ENCODE results near the gene KRTAP9-1.

The KRTAP9-1 gene

GRCh38 chr17:41212524-41213169 is 23.0 kb downstream of the KRTAP9-1 start:
- peaks cover 0 to 4% of the 10 kb centered on the region in 2 experiments for H3K27me3 ChIP-seq (ENCODE audit: control insufficient read depth in 1 of 2, insufficient read depth in 1 of 2, low read length in 2 of 2)
- H3K18ac ChIP-seq (ENCODE audit: low read depth in 1 of 2, low read length in 2 of 2) = no peak overlapping the region
- no peak overlapping the region for H3K4me3 ChIP-seq (ENCODE audit: insufficient read depth in 1 of 2, low read depth in 1 of 2, low read length in 2 of 2)
- WGBS = 78% methylated on average over 7 of the region's 7 CpGs
- no peak overlapping the region for H3K9ac ChIP-seq (ENCODE audit: low read length)
- H3K23ac ChIP-seq (ENCODE audit: low read length in 2 of 2) = no peak overlapping the region
- no peak overlapping the region for H2BK5ac ChIP-seq (ENCODE audit: low read depth, low read length, poor library complexity, severe bottlenecking)
- no peak overlapping the region for H4K91ac ChIP-seq (ENCODE audit: low read length)
- H3K4me2 ChIP-seq (ENCODE audit: low read length, poor library complexity, severe bottlenecking) = no peak overlapping the region
- H2AFZ ChIP-seq (ENCODE audit: low read depth, low read length) = no peak overlapping the region
- H3K4ac ChIP-seq (ENCODE audit: low read depth in 1 of 2, low read length in 2 of 2) = no peak overlapping the region
- H4K8ac ChIP-seq (ENCODE audit: low read length) = no peak overlapping the region
- no peak overlapping the region for H2BK15ac ChIP-seq (ENCODE audit: low read depth, poor library complexity, severe bottlenecking)
- H3K9me3 ChIP-seq (ENCODE audit: control insufficient read depth, low read length) = no peaks in the 10 kb centered on the region
- no peaks in the 10 kb centered on the region for H3K79me1 ChIP-seq (replicated peaks; ENCODE audit: low read length, poor library complexity, severe bottlenecking)
- H3K14ac ChIP-seq (ENCODE audit: low read length in 2 of 2) = no peak overlapping the region
- no peak overlapping the region for H2AK5ac ChIP-seq (ENCODE audit: low read length, severe bottlenecking)
- H3K36me3 ChIP-seq (ENCODE audit: control insufficient read depth in 1 of 2, insufficient read depth in 2 of 2, low read depth in 1 of 2, low read length in 2 of 2) = no peaks in the 10 kb centered on the region
- H3K4me1 ChIP-seq (ENCODE audit: control insufficient read depth, insufficient read depth, low read depth, low read length) = peaks cover 7% of the 10 kb centered on the region
- H3K27ac ChIP-seq (ENCODE audit: low read length, poor library complexity, severe bottlenecking) = no peak overlapping the region
- no peak overlapping the region for H2BK12ac ChIP-seq (ENCODE audit: low read length in 2 of 2)
- no peak for DNase-seq
- H2BK120ac ChIP-seq (ENCODE audit: low read depth, low read length) = no peak overlapping the region

GRCh38 chr17:41215681-41216080 is 26.0 kb downstream of the KRTAP9-1 start:
- Histone ChIP-seq H3K4me2 (ENCODE audit: low read length, poor library complexity, severe bottlenecking) (no peak overlapping the region), H3K79me1 (replicated peaks; ENCODE audit: low read length, poor library complexity, severe bottlenecking) (no peaks in the 10 kb centered on the region), H3K23ac (ENCODE audit: low read length in 2 of 2) (no peak overlapping the region), H2BK15ac (ENCODE audit: low read depth, poor library complexity, severe bottlenecking) (no peak overlapping the region), H3K14ac (ENCODE audit: low read length in 2 of 2) (no peak overlapping the region), H2AFZ (ENCODE audit: low read depth, low read length) (no peak overlapping the region), H3K27ac (ENCODE audit: low read length, poor library complexity, severe bottlenecking) (no peak overlapping the region), H3K4me3 (ENCODE audit: insufficient read depth in 1 of 2, low read depth in 1 of 2, low read length in 2 of 2) (no peak overlapping the region), H2BK120ac (ENCODE audit: low read depth, low read length) (no peak overlapping the region), H2AK5ac (ENCODE audit: low read length, severe bottlenecking) (no peak overlapping the region), H3K4me1 (ENCODE audit: control insufficient read depth, insufficient read depth, low read depth, low read length) (peaks cover 7% of the 10 kb centered on the region), H3K9me3 (ENCODE audit: control insufficient read depth, low read length) (no peaks in the 10 kb centered on the region), H3K9ac (ENCODE audit: low read length) (no peak overlapping the region), H2BK5ac (ENCODE audit: low read depth, low read length, poor library complexity, severe bottlenecking) (no peak overlapping the region), H2BK12ac (ENCODE audit: low read length in 2 of 2) (no peak overlapping the region), H3K4ac (ENCODE audit: low read depth in 1 of 2, low read length in 2 of 2) (no peak overlapping the region), H3K27me3 (ENCODE audit: control insufficient read depth in 1 of 2, insufficient read depth in 1 of 2, low read length in 2 of 2) (peaks cover 0 to 4% of the 10 kb centered on the region in 2 experiments), H4K8ac (ENCODE audit: low read length) (no peak overlapping the region), H3K36me3 (ENCODE audit: control insufficient read depth in 1 of 2, insufficient read depth in 2 of 2, low read depth in 1 of 2, low read length in 2 of 2) (no peaks in the 10 kb centered on the region), H3K18ac (ENCODE audit: low read depth in 1 of 2, low read length in 2 of 2) (no peak overlapping the region), H4K91ac (ENCODE audit: low read length) (no peak overlapping the region)
- WGBS = no CpG with 5 or more reads among the region's 1 CpG
- DNase-seq = no peak

GRCh38 chr17:41223821-41224220 is 34.1 kb downstream of the KRTAP9-1 start:
- H3K27me3 ChIP-seq (ENCODE audit: control insufficient read depth in 1 of 2, insufficient read depth in 1 of 2, low read length in 2 of 2) = no peaks in the 10 kb centered on the region

GRCh38 chr17:41226051-41226450 is 36.4 kb downstream of the KRTAP9-1 start:
- Histone ChIP-seq H3K23ac (ENCODE audit: low read length in 2 of 2) (no peak overlapping the region), H3K4me3 (ENCODE audit: insufficient read depth in 1 of 2, low read depth in 1 of 2, low read length in 2 of 2) (no peak overlapping the region), H3K4me1 (ENCODE audit: control insufficient read depth, insufficient read depth, low read depth, low read length) (no peaks in the 10 kb centered on the region), H2AK5ac (ENCODE audit: low read length, severe bottlenecking) (no peak overlapping the region), H2BK5ac (ENCODE audit: low read depth, low read length, poor library complexity, severe bottlenecking) (no peak overlapping the region), H3K27ac (ENCODE audit: low read length, poor library complexity, severe bottlenecking) (no peak overlapping the region), H2BK15ac (ENCODE audit: low read depth, poor library complexity, severe bottlenecking) (no peak overlapping the region), H4K8ac (ENCODE audit: low read length) (no peak overlapping the region), H3K27me3 (ENCODE audit: control insufficient read depth in 1 of 2, insufficient read depth in 1 of 2, low read length in 2 of 2) (no peaks in the 10 kb centered on the region), H2BK120ac (ENCODE audit: low read depth, low read length) (no peak overlapping the region), H4K91ac (ENCODE audit: low read length) (no peak overlapping the region), H3K14ac (ENCODE audit: low read length in 2 of 2) (no peak overlapping the region), H3K4me2 (ENCODE audit: low read length, poor library complexity, severe bottlenecking) (no peak overlapping the region), H3K79me1 (replicated peaks; ENCODE audit: low read length, poor library complexity, severe bottlenecking) (no peaks in the 10 kb centered on the region), H3K18ac (ENCODE audit: low read depth in 1 of 2, low read length in 2 of 2) (no peak overlapping the region), H3K9me3 (ENCODE audit: control insufficient read depth, low read length) (no peaks in the 10 kb centered on the region), H3K4ac (ENCODE audit: low read depth in 1 of 2, low read length in 2 of 2) (no peak overlapping the region), H3K9ac (ENCODE audit: low read length) (no peak overlapping the region), H2AFZ (ENCODE audit: low read depth, low read length) (no peak overlapping the region), H2BK12ac (ENCODE audit: low read length in 2 of 2) (no peak overlapping the region), H3K36me3 (ENCODE audit: control insufficient read depth in 1 of 2, insufficient read depth in 2 of 2, low read depth in 1 of 2, low read length in 2 of 2) (no peaks in the 10 kb centered on the region)
- WGBS = 98% methylated on average over 5 of the region's 6 CpGs
- no peak for DNase-seq

More at GRCh38 chr17:41223821-41224220, 34.1 kb downstream of the KRTAP9-1 start:
- no peak overlapping the region for H3K9ac ChIP-seq (ENCODE audit: low read length)
- H2BK5ac ChIP-seq (ENCODE audit: low read depth, low read length, poor library complexity, severe bottlenecking) = no peak overlapping the region
- no peak overlapping the region for H4K8ac ChIP-seq (ENCODE audit: low read length)
- no peak overlapping the region for H3K4me2 ChIP-seq (ENCODE audit: low read length, poor library complexity, severe bottlenecking)
- no peak overlapping the region for H3K18ac ChIP-seq (ENCODE audit: low read depth in 1 of 2, low read length in 2 of 2)
- no peak overlapping the region for H3K27ac ChIP-seq (ENCODE audit: low read length, poor library complexity, severe bottlenecking)
- H3K4me3 ChIP-seq (ENCODE audit: insufficient read depth in 1 of 2, low read depth in 1 of 2, low read length in 2 of 2) = no peak overlapping the region
- H3K9me3 ChIP-seq (ENCODE audit: control insufficient read depth, low read length) = no peaks in the 10 kb centered on the region
- H3K79me1 ChIP-seq (replicated peaks; ENCODE audit: low read length, poor library complexity, severe bottlenecking) = no peaks in the 10 kb centered on the region
- no peak overlapping the region for H3K14ac ChIP-seq (ENCODE audit: low read length in 2 of 2)
- DNase-seq = no peak
- H2AK5ac ChIP-seq (ENCODE audit: low read length, severe bottlenecking) = no peak overlapping the region
- H3K4ac ChIP-seq (ENCODE audit: low read depth in 1 of 2, low read length in 2 of 2) = no peak overlapping the region
- no peaks in the 10 kb centered on the region for H3K36me3 ChIP-seq (ENCODE audit: control insufficient read depth in 1 of 2, insufficient read depth in 2 of 2, low read depth in 1 of 2, low read length in 2 of 2)
- H2BK120ac ChIP-seq (ENCODE audit: low read depth, low read length) = no peak overlapping the region
- no peak overlapping the region for H2AFZ ChIP-seq (ENCODE audit: low read depth, low read length)
- no peak overlapping the region for H2BK12ac ChIP-seq (ENCODE audit: low read length in 2 of 2)
- H2BK15ac ChIP-seq (ENCODE audit: low read depth, poor library complexity, severe bottlenecking) = no peak overlapping the region
- no peak overlapping the region for H4K91ac ChIP-seq (ENCODE audit: low read length)
- no peaks in the 10 kb centered on the region for H3K4me1 ChIP-seq (ENCODE audit: control insufficient read depth, insufficient read depth, low read depth, low read length)
- no peak overlapping the region for H3K23ac ChIP-seq (ENCODE audit: low read length in 2 of 2)
- WGBS = 60% methylated on average over 1 of the region's 2 CpGs

Measured in mesenchymal stem cell (in vitro differentiated cells and primary cell).